Measurements from ENCODE around the gene IL4I1. TPM values are rescaled to one million over a fixed set of nuclear protein-coding genes. Genes with fewer than 3 reads are reported as not detected.

The IL4I1 gene
- total RNA-seq: 0.27 TPM

GRCh38 chr19:49896863-49897621 lies at the start of gene IL4I1:
IL4I1 (minus strand) TSS chr19:49896887; CDS start chr19:49896160, 727 bp downstream.

GRCh38 chr19:49929121-49929610 lies 32.5 kb upstream of the IL4I1 start, which contains the start of the genes ATF5 and NUP62:
ATF5 (plus strand) TSS chr19:49929205; CDS start chr19:49930851, 1,646 bp downstream.
NUP62 (minus strand) TSS chr19:49929504; CDS start chr19:49909807, 19,697 bp downstream.

GRCh38 chr19:49877020-49877878 lies 19.4 kb downstream of the IL4I1 start, which contains the start of the genes AKT1S1 and TBC1D17:
AKT1S1 (minus strand) TSS chr19:49877355; CDS start chr19:49873295, 4,060 bp downstream.
TBC1D17 (plus strand) TSS chr19:49877702; CDS start chr19:49877724, 22 bp downstream.

GRCh38 chr19:49866933-49867782 lies 29.5 kb downstream of the IL4I1 start, which contains the start of gene PNKP:
PNKP (minus strand) TSS chr19:49867576; CDS start chr19:49867204, 372 bp downstream.

GRCh38 chr19:49850487-49851342 lies 46.0 kb downstream of the IL4I1 start, which contains the start of gene PTOV1:
PTOV1 (plus strand) TSS chr19:49851159.

Other genes with a start within 250 kb of the IL4I1 start
- gene IRF3, start 231.0 kb downstream of the IL4I1 start, total RNA-seq: 51.1 TPM
- 3.1 TPM for gene BCL2L12, start 231.0 kb downstream of the IL4I1 start, total RNA-seq
- 298 TPM for gene PRMT1, start 219.6 kb downstream of the IL4I1 start, total RNA-seq
- gene ADM5, start 207.3 kb downstream of the IL4I1 start, total RNA-seq: 0.77 TPM
- gene CPT1C, start 205.8 kb downstream of the IL4I1 start, total RNA-seq: 40.4 TPM
- 0.22 TPM for gene TSKS, start 133.6 kb downstream of the IL4I1 start, total RNA-seq
- gene AP2A1, start 129.9 kb downstream of the IL4I1 start, total RNA-seq: 61.0 TPM
- gene FUZ, start 83.6 kb downstream of the IL4I1 start, total RNA-seq: 38.7 TPM
- gene MED25, start 78.6 kb downstream of the IL4I1 start, total RNA-seq: 44.2 TPM
- gene PTOV1, start 45.7 kb downstream of the IL4I1 start, total RNA-seq: 126 TPM
- 49.9 TPM for gene PNKP, start 29.3 kb downstream of the IL4I1 start, total RNA-seq
- 7.8 TPM for gene AKT1S1, start 19.5 kb downstream of the IL4I1 start, total RNA-seq
- 24.8 TPM for gene TBC1D17, start 19.2 kb downstream of the IL4I1 start, total RNA-seq
- 4.0 TPM for gene ATF5, start 32.3 kb upstream of the IL4I1 start, total RNA-seq
- gene NUP62, start 32.6 kb upstream of the IL4I1 start, total RNA-seq: 53.2 TPM
- gene SIGLEC11, start 64.3 kb upstream of the IL4I1 start, total RNA-seq: 1.3 TPM
- gene VRK3, start 128.5 kb upstream of the IL4I1 start, total RNA-seq: 43.3 TPM
- 18.7 TPM for gene ZNF473, start 129.1 kb upstream of the IL4I1 start, total RNA-seq